ENCODE data around the gene BRI3.

The BRI3 gene

DNA sequence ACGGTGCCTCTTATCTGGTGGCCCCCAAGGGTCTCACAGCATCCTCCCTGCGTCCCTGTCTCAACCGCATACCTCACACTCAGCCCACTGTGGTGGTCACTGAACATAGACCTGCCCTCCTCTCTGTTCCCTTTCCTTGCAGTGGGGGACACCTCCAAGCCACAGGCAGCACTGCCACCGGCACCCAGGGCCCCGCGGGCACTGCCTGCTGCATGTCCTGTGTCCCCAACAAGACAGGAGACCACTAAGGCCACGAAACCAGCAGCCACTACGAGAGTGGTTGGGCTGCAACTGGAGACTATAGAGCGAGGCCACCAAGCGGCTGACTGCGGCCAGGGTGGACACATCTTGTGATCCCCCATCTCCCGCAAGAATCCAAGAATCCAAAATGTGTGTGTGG is 15.3 kb downstream of the BRI3 start:
- no peak overlapping the region for H3K27ac ChIP-seq (ENCODE audit: low read depth, low read length, poor library complexity, severe bottlenecking)

DNA sequence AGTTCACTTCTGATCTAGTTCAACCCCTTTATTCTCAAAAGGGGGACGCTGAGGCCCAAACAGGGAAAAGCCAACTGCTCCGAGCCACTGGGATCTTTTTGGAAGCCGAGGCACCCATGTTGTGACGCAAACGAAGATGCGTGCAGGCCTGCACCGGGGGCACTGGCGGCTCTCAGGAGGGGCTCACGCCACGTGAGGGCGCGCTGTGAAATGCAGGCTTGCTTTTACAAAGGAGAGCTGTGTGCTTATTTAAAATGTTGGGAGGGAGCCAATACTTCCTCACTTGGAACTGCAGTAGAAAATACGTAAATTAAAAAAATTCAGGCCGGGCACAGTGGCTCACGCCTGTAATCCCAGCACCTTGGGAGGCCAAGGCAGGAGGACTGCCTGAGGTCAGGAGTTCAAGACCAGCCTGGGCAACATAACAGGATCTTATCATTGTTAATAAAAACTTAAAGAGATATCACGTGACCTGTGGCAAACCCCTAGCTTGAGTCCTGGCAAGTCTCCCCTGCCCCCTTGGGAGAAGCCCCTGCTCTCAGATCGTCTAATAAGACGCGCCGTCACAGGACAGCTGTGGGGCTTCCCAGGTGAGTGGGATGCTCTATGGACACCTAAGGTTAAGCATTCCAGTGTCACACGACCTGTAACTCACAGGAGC is 16.3 kb downstream of the BRI3 start:
- H3K4me2 ChIP-seq (ENCODE audit: low read length) = no peak overlapping the region

More for the DNA sequence above, 15.3 kb downstream of the BRI3 start:
- H3K79me2 ChIP-seq (ENCODE audit: insufficient read depth, low read length) = no peaks in the 10 kb centered on the region
- H3K27me3 ChIP-seq (ENCODE audit: insufficient read depth, low read length) = no peaks in the 10 kb centered on the region; the same call in 1 of the 2 replicates
- no peaks in the 10 kb centered on the region for H3K36me3 ChIP-seq (ENCODE audit: insufficient read depth, low read length)
- no peak overlapping the region for H3K9ac ChIP-seq (ENCODE audit: low read length)
- H3K4me2 ChIP-seq (ENCODE audit: low read length) = no peak overlapping the region
- no peaks in the 10 kb centered on the region for H3K9me3 ChIP-seq (ENCODE audit: low read length)
- H2AFZ ChIP-seq (ENCODE audit: low read length) = no peak overlapping the region
- no peak overlapping the region for H3K4me3 ChIP-seq (ENCODE audit: low read depth, low read length, poor library complexity, severe bottlenecking)
- no peaks in the 10 kb centered on the region for H4K20me1 ChIP-seq (ENCODE audit: insufficient read depth, low read length)
- TF ChIP-seq, protein P1, sequence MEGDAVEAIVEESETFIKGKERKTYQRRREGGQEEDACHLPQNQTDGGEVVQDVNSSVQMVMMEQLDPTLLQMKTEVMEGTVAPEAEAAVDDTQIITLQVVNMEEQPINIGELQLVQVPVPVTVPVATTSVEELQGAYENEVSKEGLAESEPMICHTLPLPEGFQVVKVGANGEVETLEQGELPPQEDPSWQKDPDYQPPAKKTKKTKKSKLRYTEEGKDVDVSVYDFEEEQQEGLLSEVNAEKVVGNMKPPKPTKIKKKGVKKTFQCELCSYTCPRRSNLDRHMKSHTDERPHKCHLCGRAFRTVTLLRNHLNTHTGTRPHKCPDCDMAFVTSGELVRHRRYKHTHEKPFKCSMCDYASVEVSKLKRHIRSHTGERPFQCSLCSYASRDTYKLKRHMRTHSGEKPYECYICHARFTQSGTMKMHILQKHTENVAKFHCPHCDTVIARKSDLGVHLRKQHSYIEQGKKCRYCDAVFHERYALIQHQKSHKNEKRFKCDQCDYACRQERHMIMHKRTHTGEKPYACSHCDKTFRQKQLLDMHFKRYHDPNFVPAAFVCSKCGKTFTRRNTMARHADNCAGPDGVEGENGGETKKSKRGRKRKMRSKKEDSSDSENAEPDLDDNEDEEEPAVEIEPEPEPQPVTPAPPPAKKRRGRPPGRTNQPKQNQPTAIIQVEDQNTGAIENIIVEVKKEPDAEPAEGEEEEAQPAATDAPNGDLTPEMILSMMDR (IDR thresholded peaks at IDR 0.05; ENCODE audit: low read length) = no peak
- TF ChIP-seq EZH2 (IDR thresholded peaks at IDR 0.05; ENCODE audit: borderline replicate concordance, low read length) = no peak
- H3K9me2 ChIP-seq (ENCODE audit: low read depth, low read length) = no peaks in the 10 kb centered on the region
- H3K4me1 ChIP-seq (ENCODE audit: insufficient read depth, low read length, severe bottlenecking) = no peaks in the 10 kb centered on the region
- no peaks in the 10 kb centered on the region for H3F3A ChIP-seq (ENCODE audit: insufficient read depth, low read length)

DNA sequence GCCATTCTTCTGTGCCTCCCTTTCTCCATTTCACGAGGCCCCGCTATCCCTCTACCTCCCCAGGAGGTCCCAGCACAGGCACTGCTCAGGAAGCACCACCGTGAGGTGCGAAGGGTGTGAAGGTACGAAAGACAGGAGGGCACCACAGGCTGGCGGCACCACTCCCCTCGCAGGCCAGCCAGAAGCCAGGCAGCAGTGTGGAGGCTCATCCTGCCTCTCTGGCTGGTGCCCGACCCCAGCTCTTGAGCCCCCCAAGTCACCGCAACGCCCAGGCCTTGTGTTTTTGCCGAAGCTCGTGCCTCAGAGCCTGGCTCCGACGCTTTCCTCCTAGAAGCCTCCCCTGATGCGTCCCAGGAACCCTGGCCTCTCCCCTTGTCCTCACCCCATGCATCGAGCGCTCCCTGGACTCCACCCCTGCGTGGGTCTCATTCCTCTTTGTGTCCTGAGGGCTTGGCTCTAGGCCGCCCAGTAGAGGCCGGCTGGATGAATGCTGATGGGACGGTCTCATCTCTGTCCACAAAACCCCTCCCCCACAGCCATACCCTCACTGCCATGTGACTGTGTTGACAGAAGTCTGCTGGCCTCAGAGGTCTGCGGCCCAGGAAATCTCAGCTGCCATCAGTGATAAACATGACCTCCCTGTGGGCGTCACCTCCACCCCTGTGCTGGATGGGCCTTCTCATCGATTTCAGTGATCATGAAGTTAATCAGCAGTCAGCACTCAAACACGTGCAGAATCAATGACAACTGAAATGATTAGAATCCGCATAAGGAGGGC is 19.3 kb downstream of the BRI3 start:
- Histone ChIP-seq H2AFZ (ENCODE audit: low read length) (no peak overlapping the region), H3K36me3 (ENCODE audit: insufficient read depth, low read length) (no peaks in the 10 kb centered on the region), H3K9ac (ENCODE audit: low read length) (no peak overlapping the region), H3K79me2 (ENCODE audit: insufficient read depth, low read length) (no peaks in the 10 kb centered on the region), H3F3A (ENCODE audit: insufficient read depth, low read length) (no peaks in the 10 kb centered on the region), H3K4me2 (ENCODE audit: low read length) (no peak overlapping the region), H3K27me3 (ENCODE audit: insufficient read depth, low read length) (peaks cover 2% of the 10 kb centered on the region; the same call in 1 of the 2 replicates), H3K9me3 (ENCODE audit: low read length) (no peaks in the 10 kb centered on the region), H3K4me3 (ENCODE audit: low read depth, low read length, poor library complexity, severe bottlenecking) (no peak overlapping the region), H4K20me1 (ENCODE audit: insufficient read depth, low read length) (no peaks in the 10 kb centered on the region), H3K9me2 (ENCODE audit: low read depth, low read length) (no peaks in the 10 kb centered on the region), H3K27ac (ENCODE audit: low read depth, low read length, poor library complexity, severe bottlenecking) (no peak overlapping the region), H3K4me1 (ENCODE audit: insufficient read depth, low read length, severe bottlenecking) (no peaks in the 10 kb centered on the region)
- TF ChIP-seq, protein P1 (IDR thresholded peaks at IDR 0.05; ENCODE audit: low read length) = no peak
- TF ChIP-seq EZH2 (IDR thresholded peaks at IDR 0.05; ENCODE audit: borderline replicate concordance, low read length) = no peak

More for the DNA sequence above, 16.3 kb downstream of the BRI3 start:
- H3K4me1 ChIP-seq (ENCODE audit: insufficient read depth, low read length, severe bottlenecking) = no peaks in the 10 kb centered on the region
- H3F3A ChIP-seq (ENCODE audit: insufficient read depth, low read length) = no peaks in the 10 kb centered on the region
- no peak overlapping the region for H3K4me3 ChIP-seq (ENCODE audit: low read depth, low read length, poor library complexity, severe bottlenecking)
- H3K27me3 ChIP-seq (ENCODE audit: insufficient read depth, low read length) = no peaks in the 10 kb centered on the region; the same call in 1 of the 2 replicates
- no peak overlapping the region for H3K9ac ChIP-seq (ENCODE audit: low read length)
- no peaks in the 10 kb centered on the region for H3K36me3 ChIP-seq (ENCODE audit: insufficient read depth, low read length)
- TF ChIP-seq, protein P1 (IDR thresholded peaks at IDR 0.05; ENCODE audit: low read length) = no peak
- TF ChIP-seq EZH2 (IDR thresholded peaks at IDR 0.05; ENCODE audit: borderline replicate concordance, low read length) = no peak
- H2AFZ ChIP-seq (ENCODE audit: low read length) = no peak overlapping the region
- no peaks in the 10 kb centered on the region for H3K9me3 ChIP-seq (ENCODE audit: low read length)
- no peaks in the 10 kb centered on the region for H4K20me1 ChIP-seq (ENCODE audit: insufficient read depth, low read length)
- H3K9me2 ChIP-seq (ENCODE audit: low read depth, low read length) = no peaks in the 10 kb centered on the region
- no peak overlapping the region for H3K27ac ChIP-seq (ENCODE audit: low read depth, low read length, poor library complexity, severe bottlenecking)
- no peaks in the 10 kb centered on the region for H3K79me2 ChIP-seq (ENCODE audit: insufficient read depth, low read length)

Data from OCI-LY1 (cell line).